GM18499 (cell line): Measurements from ENCODE around the gene GNAI2.
"Not testable (repeated sequence)": the region's sequence is repeated elsewhere in the genome, so short reads cannot be mapped to it uniquely, and the experiment has no call there.

Experiments
- ATAC-seq: cut with Tn5 transposase; IDR thresholded peaks from one replicate; pipeline ENCODE4 v1.9.1; 2021; ENCODE audit warnings: moderate number of reproducible peaks; ENCODE audit not compliant: insufficient read depth, unreplicated experiment

Gene GNAI2

DNA sequence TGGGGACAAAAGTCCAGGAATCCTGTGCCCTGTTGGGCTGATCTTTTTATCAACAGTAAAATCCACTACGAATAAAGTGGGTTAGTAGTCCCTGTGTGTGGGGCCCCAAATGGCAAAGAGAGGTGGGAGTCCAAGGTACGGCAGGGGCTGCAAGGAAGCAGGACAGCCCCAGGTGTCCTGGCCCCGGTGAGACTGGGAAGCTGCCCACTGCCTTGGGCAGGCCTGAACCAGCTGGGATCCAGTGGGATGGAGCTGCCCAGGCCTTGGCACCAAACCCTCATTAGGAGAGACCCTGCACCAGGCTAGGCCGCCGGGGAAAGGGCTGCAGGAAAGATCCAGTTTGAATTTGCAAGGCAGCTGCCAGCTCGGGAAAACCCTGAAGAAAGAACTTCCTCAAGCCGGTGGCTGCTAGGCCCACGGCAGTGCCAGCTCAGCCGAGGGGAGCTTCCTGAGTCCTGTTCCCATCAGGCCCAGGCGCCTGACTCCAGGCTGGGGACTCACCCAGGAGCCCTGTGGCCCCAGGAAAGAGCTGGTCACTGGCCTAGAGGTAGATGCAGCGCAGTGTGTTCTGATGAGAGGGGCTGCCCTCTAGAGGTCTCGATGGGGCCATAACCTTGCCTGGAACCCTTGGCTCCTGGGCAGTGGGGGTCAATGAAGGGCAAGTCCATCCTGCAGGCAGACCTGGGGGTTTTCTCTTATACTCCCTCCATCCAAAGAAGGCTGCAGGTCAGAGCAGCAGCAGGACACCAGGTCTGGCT is 14.4 kb upstream of the GNAI2 start:
- ATAC-seq = no peak

DNA sequence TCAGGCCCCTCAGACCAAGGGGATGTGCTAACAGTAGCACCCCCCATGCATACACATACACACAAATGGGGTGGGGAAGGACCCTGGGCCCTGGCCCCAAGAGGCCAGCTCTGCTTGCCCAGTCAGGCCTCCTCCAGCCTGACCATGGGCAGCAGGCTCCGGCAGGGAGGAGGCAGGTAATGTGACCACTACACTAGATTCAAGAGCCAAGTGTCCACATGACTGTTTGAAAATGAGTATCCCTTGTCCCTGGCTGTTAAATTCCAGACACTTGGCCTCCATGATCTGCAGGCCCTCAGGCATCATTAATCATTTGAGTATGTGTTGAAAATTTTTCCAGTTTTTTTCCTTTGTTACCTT is 13.9 kb upstream of the GNAI2 start:
- ATAC-seq = no peak

DNA sequence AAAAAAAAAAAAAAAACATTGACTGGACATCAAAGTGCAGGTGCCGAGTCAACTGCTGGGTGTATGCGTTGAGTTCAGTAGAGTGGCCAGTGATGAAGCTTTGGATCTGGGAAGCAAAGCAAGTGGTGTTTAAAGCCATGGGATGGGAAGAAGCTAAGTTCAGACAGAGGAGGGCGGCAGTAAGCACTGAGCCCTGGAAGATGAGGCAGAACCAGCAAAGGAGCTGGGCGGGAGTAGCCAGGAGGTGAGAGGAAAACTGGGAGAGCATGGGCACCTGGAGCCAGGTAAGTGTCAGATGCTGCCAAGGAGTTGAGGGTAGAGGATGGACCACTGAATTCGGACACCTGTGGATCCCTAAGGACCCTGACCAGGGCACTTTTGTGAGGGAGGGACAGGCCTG is 11.4 kb upstream of the GNAI2 start:
- no peak for ATAC-seq

DNA sequence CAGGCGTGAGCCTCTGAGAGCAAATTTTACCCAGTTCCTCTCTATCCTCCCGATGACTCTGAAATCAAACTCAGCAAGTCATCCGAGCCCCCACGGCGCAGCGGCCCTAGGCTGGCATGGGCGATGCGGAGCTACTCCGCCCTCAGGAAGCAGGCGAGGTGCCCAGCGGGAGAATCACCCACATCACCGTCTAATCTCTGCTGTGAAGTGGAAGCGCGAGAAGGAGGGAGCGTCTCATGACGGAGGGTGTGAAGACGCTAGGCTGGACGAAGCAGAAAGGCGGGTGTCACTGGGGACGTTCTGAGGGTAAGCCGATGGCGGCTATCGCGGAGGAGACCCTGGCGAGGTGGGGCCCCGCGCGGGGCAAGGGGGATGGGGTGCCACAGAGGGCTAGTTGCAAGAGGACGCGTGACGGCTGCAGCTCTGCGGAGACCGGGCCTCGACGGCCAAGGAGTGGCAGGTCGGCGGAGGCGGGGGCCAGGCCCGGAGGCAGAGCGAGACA is 9.1 kb upstream of the GNAI2 start:
- peak; percentile 15 for ATAC-seq

DNA sequence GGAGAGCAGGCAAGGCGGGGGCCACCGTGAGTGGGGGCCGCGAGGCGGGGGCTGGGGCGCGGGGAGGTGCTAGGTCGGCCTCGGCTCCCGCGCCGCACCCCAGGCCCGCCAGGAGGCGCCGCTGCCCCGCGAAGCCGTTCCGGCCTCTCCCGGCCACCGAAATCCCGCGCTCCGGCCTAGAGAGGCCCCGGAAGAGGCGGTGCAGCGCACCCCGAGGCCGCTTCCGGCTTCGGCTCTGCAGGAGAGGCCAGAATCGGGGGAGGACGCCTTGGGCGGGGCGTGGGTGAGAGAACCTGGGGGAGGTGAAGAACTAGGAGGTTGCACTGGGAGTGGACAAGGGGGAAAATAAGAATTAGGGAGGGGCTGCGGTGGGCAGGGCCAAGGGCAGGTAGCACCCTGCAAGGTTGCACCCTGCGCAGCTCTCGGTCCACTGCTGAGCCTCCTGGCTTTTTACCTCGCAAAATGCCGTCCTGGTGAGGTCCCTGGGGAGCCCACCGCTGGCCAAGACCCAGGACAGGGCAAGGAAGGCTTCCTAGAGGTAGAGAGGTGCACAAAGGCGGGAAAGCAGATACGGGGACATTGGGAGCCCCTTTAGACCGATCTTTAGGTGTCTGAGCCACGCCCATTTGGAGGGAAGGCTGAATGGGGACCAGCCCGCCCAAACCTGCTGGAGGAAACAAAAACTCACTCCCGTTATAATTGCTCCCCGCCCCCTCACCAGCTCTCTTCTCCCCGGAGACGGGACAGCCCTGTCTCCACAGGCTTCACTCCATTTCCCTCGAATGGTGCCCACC is 8.4 kb upstream of the GNAI2 start:
- ATAC-seq = peak; percentile 45

DNA sequence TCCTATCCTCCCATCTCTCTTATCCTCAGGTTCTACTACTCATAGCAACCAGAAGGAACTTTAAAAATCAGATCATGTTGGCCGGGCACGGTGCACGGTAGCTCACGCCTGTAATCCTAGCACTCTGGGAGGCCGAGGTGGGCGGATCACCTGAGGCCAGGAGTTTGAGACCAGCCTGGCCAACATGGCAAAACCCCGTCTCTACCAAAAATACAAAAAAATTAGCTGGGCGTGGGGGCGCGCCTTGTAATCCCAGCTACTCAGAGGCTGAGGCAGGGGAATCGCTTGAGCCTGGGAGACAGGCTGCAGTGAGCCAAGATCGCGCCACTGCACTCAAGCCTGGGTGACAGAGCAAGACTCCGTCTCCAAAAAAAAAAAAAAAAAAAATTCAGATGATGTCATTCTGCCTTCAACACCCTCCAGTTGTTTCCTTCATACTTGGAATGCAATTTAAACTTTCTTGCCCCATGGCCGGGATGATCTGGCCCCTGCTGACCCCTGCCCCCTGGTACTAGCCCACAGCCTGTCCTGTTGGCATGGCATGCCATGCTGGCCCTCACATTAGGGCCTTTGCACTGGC is 7.7 kb upstream of the GNAI2 start:
- not testable (repeated sequence) for ATAC-seq

DNA sequence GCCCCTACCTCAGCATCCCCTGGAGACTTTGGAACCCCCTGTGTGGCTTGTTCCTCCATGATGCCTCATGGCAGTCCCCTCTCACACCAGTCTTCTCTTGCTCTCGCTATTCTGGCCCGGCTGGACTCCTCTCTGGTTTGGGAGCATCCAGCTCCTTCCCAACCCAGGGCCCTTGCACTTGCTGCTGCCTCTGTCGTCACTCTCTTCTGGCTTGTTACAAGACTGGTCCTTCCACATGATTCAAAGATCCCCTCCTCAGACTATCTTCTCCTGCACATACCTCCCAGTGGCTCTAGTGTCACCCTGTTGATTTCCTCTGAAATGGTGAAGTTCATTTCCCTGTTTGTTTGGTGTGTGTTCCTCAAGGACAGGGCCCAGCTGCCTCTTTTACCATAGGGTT is 6.5 kb upstream of the GNAI2 start:
- ATAC-seq = no peak

DNA sequence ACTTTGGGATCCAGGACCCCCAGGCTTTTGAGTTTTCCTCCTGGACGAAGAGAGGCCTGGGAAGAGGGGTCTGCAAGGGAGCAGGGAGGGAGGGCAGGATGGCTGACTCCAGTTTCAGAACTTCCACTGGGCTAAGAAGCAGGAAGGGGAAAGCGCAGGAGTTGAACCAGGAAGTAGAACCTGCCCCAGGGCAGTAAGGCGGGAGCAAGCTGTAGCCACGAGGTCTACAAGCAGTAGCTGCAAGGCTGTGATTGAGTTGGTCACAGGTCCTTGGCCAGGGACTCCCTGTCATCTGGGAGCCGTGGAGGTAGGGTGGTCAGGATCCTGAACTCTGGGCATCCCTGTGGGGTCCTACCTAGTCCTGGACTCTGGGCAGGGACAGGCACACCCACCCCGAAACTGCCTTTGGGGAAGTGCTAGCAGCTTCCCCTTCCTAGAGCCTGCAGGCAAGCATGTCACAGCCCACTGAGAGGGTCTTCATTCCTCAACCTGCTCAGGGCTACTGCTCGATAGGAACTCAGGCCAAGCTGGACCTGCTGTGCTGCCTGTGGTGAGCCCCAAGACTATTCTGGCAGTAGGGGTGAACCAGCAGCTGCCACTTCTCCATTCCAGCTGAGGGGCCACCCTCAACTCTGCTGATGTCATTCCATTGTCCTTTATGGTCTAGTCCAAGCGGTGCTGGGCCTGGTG is 5.8 kb upstream of the GNAI2 start:
- ATAC-seq = no peak

DNA sequence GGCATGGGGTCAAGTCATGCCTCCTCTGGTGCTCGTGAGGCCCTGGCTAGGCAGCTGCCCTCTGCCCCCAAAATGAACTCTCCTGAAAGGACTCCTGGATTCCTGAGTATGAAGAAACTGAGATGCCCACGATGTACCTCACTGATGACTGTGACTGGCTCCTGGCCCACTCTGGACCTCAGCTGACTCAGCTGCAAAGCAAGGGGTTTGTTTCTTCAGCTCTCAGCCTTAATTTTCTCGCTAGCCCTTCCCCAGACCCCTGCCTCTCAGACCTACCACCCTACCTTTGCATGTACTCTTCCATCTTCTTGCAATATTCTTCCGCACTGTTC is 5.2 kb upstream of the GNAI2 start:
- ATAC-seq = no peak

DNA sequence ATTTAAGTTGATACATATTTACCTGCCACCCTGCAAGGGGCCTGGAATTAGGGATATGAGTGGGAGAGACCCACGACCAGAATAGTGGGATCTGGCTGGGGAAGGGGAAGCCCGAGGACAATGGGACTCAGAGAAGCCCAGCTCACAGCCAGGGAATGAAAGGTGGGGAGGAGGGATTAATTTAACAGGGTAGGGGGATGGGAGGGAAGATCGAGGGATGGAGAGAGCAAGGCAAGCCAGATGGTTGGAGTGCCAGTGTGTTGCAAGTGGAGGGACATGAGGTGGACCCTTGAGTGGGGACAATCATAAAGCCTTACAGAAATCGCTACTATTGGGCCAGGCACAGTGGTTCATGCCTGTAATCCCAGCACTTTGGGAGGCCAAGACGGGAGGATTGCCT is 4.4 kb upstream of the GNAI2 start:
- ATAC-seq = no peak

DNA sequence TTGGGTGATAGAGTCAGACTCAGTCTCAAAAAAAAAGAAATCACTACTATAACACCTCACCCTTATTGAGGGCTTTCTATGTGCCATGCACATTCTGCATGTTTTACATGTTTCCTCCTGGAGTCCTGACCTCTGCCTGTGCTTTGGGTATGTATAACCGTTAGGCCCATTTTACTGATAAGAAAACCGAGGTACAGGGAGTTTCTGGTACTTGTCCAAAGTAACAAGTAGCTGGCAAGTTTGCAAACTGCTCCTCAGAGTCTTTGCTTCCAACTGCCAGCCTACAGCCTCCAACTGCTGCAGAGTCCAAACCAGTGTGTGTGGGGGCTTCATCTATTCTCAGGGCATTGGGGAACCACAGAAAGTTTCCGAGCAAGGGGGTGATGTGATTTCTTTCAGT is 3.7 kb upstream of the GNAI2 start:
- no peak for ATAC-seq

DNA sequence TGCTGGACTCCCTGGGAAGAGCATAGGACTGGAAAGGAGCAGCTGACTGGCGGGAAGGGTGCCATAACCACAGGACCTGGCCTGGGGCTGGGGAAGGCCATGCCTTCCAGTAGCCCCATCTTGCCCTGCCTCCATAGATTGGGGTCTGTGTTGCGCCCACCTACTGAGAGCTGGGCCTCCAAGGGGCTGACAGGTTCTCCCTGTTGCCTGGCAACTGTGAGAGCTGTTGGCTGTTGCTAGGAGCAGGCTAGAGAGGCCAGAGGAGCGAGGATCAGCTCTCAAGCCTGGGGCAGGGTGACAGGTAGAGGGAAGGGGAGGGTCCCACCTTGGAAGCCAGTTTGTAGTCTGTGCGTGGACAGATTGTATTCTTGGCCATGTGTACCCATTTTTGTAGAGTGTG is 2.8 kb upstream of the GNAI2 start:
- ATAC-seq = no peak

DNA sequence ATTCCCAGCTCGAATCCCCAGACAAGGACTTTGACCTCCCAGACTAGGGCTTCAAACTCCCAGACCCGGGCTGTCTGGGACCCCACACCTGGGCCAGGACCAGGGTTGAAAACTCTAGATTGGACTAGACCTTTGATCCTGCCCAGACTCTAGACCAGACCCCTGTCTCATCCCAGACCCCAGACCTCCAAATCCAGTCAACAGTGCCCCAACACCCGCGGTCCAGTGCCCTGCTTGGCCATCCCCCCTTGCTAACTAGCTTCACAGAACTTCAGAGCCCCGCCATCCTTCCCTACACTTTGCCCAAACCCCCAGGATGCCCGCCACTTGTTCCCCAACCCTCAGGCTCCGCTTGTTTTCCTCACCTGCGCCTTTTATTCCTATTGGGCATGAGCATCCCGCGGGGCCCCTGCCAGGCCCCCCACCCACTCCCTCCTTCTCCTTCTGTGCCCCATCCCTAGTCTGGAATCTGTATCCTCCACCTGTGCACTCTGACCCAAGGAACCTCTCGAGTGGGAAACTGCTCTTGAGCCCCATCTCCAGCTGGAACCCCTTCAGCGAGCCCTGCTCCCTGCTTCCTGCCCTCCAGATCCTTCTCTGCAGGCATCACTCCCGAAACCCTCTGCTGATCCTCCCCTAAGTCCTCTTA is 604 bp downstream of the GNAI2 start:
- no peak for ATAC-seq

DNA sequence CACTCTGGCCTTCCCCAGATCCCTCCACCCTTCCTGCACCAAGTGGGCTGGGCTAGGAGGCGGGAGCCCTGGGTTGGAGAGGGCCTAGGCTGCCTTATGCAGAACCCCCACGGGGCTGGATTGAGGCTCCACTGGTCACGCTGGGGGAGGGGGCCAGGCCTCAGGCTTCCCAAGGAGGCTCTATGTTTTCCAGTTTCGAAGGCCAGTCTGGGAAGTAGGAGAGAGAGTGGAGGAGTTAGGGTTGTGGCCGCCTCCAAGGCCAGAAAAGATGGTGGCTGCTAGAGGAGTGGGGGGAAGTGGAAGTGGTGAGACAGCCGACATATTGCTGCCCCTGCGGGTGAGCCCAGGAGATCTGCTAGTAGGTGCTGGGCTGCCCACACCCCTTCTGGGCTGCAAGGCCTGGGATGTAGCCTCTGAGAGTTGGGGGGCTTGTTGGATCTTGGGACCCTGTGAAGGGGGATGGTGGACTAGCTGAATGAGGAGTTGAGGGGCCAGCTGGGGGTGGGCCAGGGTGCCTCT is 1.2 kb downstream of the GNAI2 start:
- no peak for ATAC-seq

DNA sequence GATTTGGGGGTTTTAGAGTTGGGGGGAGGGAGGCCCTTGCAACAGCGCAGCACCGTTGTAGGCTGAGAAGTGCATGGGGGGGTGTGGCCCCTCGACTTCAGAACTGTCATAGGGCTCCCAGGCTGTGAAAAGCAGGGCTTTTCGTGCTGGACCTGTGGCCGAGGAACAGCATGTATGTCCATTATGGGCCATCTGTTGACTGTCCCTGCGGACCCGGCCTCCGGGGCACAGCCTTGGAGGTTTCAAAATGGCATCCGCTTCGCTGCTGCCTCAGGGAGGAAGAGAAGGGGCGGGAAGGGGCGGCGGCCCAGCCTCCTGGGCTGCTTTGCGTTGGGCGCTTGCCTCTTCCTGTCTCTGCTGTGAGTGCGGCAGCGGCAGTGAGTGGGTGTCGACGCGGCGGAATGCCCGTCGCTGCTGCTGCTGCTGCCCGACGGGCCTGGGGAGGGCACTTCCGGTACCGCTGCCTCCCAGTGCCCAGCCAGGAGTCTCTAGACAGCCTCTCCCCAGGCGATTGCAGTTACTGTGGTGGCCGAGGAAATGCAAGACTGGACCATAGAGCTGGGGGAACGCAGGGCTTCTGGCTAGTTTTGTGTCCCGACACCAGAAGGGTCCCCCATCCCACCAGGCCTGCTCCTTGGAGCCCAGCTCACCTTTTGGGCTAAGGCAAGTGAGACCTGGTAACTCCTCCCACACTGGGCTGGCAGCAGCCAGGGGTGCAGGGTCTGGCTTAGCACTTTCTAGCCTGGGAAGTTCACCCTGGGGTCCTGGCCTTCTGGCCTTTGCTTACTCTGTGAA is 1.9 kb downstream of the GNAI2 start:
- ATAC-seq = no peak

DNA sequence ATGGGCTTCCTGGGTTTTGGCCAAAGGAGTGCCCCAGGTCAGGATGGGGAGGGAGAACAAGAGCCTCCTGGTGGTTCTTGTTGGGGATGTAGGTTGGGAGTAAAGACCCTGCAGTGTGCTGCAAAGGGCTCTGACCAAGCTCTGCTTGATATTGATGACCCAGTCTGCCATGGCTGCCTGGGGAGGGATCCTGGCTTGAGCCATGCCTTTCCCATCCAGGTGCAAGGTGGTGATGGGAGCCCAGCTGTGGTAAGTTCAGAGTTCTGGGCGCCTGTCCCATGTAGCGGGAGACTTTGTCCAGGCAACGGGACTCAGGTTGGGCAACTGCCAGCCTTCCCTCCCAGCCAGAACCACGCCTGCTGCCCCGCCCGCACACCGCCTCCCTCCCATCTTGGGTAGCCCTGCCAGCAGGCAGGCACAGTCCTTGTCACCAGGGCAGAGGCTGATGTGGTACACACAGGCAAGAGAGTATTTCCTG is 2.6 kb downstream of the GNAI2 start:
- no peak for ATAC-seq

DNA sequence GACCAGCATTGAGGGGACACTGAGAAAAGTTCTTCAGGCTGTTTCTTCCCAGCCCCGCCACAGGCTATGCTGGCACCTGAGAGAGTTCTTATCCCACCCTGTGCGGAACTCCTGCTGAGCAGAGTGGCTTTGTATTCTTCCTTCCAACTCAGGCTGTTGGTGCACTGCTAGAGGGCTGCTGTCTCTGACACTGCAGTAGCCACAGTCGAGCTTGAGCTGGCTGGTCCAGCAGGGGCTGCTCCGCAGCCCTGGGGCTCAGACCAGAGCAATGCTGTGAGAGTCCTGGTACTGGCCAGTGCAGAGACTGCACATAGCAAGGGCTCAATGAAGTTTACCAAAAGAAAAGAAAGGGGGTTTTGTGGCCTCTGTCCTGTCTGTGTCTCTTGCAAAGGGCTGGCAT is 3.6 kb downstream of the GNAI2 start:
- ATAC-seq = no peak

DNA sequence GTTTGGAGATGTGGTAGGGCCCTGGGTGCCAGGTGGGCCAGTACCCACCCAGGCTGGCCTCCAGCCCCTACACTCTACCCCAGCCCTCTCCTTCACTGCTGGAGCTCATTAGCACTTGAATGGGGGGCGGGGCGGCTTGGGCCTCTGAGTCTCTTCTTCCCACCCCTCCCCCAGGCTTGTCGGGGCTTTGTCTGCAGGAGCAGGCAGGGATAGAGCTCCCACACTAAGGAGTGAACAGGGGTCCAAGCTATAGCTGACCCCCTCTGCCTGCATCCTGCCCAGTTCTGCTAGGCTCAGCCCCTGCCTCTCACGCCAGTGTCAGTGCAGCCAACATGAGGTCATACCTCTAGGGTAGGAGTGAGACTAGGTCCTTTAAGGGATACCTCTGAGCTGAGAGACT is 5.2 kb downstream of the GNAI2 start:
- no peak for ATAC-seq

DNA sequence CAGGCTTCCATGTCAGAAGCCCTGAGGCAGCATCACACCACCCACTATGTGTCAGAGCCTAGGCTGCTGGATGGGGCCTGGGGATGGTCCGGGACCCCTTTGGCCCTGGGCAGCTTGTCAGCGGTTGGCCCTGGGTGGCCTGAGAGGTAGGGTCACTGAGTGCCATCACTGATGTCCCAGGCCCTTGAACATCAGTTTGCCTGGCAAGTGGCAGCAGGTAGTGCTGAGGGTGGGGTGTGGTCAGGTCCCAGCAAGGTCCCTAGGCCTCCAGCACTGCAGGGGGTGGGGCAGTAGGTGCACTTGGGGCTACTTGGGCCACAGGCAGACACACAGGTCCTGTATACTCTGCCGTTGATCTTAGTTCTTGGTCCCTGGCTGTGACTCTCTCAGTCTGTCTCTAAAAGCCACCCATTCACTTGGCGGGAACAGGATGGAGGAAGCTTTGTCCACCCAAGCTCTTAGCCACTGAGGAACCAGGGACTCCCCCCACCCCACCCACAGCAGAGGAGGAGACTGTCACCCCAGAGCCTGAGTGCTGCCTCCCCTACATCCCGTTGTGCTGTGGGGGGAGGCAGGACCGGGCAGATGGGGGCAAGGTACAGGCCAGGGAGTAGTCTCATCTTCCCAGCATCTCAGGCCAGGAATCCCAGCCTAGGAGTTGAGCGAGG is 5.8 kb downstream of the GNAI2 start:
- no peak for ATAC-seq
